ENCODE data around the gene MLN. TPM values are rescaled to one million over a fixed set of nuclear protein-coding genes. Genes with fewer than 3 reads are reported as not detected.

Gene MLN
- total and polyA plus RNA-seq, 10 donors, result not detected

DNA sequence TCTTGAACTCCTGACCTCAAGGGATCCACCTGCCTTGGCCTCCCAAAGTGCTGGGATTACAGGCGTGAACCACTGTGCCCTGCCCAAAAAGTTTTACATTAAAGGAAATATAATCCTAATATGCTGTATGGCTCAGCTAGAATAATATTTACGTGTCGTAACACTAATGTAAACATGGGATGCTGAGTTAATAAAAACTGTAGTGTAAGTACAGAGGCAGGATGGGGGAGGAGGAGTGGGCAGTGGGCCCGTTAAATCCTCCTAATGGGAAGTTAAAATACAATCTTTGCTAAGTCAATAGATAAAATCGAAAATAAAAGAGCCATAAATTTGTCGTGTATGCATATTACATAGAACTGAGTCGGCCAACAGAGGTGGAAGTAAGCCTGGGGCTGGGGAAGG lies 45.0 kb downstream of the MLN start:
- Histone ChIP-seq H3K4me1 (peaks cover 0 to 31% (median 14%) of the 10 kb centered on the region in 6 donors), H3K27me3 (replicated peaks in 1 of 7) (no peaks in the 10 kb centered on the region), H3K9me3 (no peaks in the 10 kb centered on the region), H3K36me3 (no peaks in the 10 kb centered on the region), H3K27ac (no peak overlapping the region), H3K4me3 (no peak overlapping the region)
- WGBS, 5 donors, result 63 to 81% (median 66%) methylated on average over 7 of the region's 7 CpGs
- no peak for DNase-seq
- intact Hi-C loops (cut with DNase I; ENCODE audit: low total_unique reads), result no loop called here
- TF ChIP-seq, protein P1, sequence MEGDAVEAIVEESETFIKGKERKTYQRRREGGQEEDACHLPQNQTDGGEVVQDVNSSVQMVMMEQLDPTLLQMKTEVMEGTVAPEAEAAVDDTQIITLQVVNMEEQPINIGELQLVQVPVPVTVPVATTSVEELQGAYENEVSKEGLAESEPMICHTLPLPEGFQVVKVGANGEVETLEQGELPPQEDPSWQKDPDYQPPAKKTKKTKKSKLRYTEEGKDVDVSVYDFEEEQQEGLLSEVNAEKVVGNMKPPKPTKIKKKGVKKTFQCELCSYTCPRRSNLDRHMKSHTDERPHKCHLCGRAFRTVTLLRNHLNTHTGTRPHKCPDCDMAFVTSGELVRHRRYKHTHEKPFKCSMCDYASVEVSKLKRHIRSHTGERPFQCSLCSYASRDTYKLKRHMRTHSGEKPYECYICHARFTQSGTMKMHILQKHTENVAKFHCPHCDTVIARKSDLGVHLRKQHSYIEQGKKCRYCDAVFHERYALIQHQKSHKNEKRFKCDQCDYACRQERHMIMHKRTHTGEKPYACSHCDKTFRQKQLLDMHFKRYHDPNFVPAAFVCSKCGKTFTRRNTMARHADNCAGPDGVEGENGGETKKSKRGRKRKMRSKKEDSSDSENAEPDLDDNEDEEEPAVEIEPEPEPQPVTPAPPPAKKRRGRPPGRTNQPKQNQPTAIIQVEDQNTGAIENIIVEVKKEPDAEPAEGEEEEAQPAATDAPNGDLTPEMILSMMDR (IDR thresholded peaks at IDR 0.05 in 8 of 11, conservative IDR thresholded peaks at IDR 0.05 in 3 of 11), result no peak
- TF ChIP-seq POLR2AphosphoS5 (IDR thresholded peaks at IDR 0.05), result no peak
- TF ChIP-seq POLR2A (IDR thresholded peaks at IDR 0.05), result no peak

DNA sequence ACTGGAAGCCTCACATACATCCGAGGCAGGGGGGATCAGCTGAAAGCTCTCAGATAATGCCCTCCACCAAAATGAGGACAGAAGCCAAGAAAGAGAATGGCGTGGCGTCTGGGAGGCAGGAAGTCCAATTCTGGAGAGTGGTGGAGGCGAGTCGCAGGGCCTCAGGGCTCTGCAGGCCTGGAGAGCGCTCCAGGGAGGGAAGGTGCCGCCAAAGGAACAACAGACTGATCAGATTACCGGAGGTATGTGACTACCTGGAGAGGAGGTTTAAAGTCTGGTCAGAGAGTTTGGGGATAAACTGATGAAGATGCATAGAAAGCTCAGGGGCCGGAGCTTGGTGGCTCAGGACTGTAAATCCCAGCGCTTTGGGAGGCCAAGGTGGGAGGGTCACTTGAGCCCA lies 45.9 kb downstream of the MLN start:
- intact Hi-C loops (cut with DNase I; ENCODE audit: low total_unique reads), result no loop called here
- Histone ChIP-seq H3K27ac (no peak overlapping the region), H3K27me3 (replicated peaks in 1 of 7) (no peaks in the 10 kb centered on the region), H3K4me1 (peaks cover 0 to 28% (median 12%) of the 10 kb centered on the region in 6 donors), H3K36me3 (no peaks in the 10 kb centered on the region), H3K4me3 (no peak overlapping the region), H3K9me3 (no peaks in the 10 kb centered on the region)
- TF ChIP-seq POLR2AphosphoS5 (IDR thresholded peaks at IDR 0.05) (no peak), POLR2A (IDR thresholded peaks at IDR 0.05) (no peak)
- TF ChIP-seq, protein P1 (IDR thresholded peaks at IDR 0.05 in 8 of 11, conservative IDR thresholded peaks at IDR 0.05 in 3 of 11), result no peak
- DNase-seq, result no peak
- WGBS, 5 donors, result 77 to 86% (median 81%) methylated on average over 10 of the region's 10 CpGs

DNA sequence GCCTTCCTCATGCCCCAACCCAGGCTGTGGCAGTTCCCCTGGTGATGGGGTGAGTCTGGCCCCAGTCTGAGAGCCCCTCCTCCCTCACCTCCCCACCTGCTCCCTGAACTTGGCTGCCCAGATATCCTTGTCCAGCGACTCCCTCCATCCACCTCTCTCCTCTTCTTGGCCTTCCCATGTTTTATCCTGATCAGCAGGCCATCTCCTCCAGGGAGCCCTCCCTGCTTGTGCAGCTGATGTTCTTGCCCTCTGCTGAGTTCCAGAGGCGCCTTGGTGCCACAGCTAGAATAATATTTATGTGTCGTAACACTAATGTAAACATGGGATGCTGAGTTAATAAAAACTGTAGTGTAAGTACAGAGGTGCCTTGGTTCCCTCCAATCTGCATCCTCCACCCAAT lies 46.7 kb downstream of the MLN start:
- TF ChIP-seq, protein P1 (IDR thresholded peaks at IDR 0.05 in 8 of 11, conservative IDR thresholded peaks at IDR 0.05 in 3 of 11), result no peak
- no peak for TF ChIP-seq POLR2A (IDR thresholded peaks at IDR 0.05)
- TF ChIP-seq POLR2AphosphoS5 (IDR thresholded peaks at IDR 0.05), result no peak
- H3K4me3 ChIP-seq, result no peak overlapping the region
- H3K4me1 ChIP-seq, result peaks cover 0 to 20% (median 9%) of the 10 kb centered on the region in 6 donors
- H3K9me3 ChIP-seq, result no peaks in the 10 kb centered on the region
- no peak overlapping the region for H3K27ac ChIP-seq
- WGBS, 5 donors, result 85 to 91% (median 85%) methylated on average over 3 of the region's 3 CpGs
- no peak for DNase-seq
- H3K36me3 ChIP-seq, result no peaks in the 10 kb centered on the region
- intact Hi-C loops (cut with DNase I; ENCODE audit: low total_unique reads), result no loop called here
- no peaks in the 10 kb centered on the region for H3K27me3 ChIP-seq (replicated peaks in 1 of 7)

DNA sequence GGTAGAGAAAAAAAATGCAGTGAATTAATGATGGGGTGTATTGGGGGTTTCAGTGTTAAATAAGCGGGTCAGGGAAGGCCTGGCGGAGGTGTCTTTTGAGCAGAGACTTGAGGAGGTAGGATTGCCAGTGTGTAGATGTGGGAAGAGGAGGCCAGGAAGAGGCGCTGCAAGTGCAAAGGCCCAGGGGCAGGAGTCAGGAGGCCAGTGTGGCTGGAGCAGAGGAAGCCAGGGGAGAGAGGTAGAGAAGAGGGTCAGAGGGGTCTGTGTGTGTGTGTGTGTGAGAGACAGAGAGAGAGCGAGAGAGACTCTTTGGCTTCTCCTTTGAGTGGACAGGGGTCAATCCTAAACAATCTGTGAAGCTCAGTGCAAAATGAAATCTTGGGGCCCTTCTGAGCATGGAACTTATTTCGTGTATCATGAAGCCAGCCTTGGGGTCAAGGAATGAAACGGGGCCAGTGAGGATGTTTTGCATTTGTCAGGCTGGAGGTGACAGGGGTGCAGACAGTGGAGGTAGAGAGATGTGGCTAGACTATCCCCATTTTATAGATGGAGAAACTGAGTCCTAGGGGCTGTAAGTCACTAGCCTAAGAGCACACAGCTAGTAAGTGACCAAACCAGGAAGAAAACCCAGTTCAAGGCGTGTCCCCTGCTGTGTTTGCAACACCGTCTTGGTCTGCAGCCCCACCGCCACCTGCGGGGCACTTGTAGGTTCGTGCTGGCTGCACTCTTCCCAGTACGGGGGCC lies 47.4 kb downstream of the MLN start:
- TF ChIP-seq POLR2AphosphoS5 (IDR thresholded peaks at IDR 0.05) (no peak), POLR2A (IDR thresholded peaks at IDR 0.05) (no peak)
- TF ChIP-seq, protein P1 (IDR thresholded peaks at IDR 0.05 in 8 of 11, conservative IDR thresholded peaks at IDR 0.05 in 3 of 11), result no peak
- H3K27me3 ChIP-seq (replicated peaks in 1 of 7), result no peaks in the 10 kb centered on the region
- WGBS, 5 donors, result 80 to 93% (median 84%) methylated on average over 11 to 12 of the region's 12 CpGs
- intact Hi-C loops (cut with DNase I; ENCODE audit: low total_unique reads), result no loop called here
- no peak overlapping the region for H3K4me3 ChIP-seq
- no peak for DNase-seq
- no peaks in the 10 kb centered on the region for H3K36me3 ChIP-seq
- no peaks in the 10 kb centered on the region for H3K9me3 ChIP-seq
- no peak overlapping the region for H3K27ac ChIP-seq
- peaks cover 0 to 14% (median 5%) of the 10 kb centered on the region in 6 donors for H3K4me1 ChIP-seq
